ENCODE measurements around the gene NCAM1.

NCAM1 gene

GRCh38 chr11:112963368-112963955 is 2.2 kb downstream of the NCAM1 start:
- no peak overlapping the region for H3K4me3 ChIP-seq (ENCODE audit: insufficient read depth, low read length, poor library complexity, severe bottlenecking)
- H3K9ac ChIP-seq (ENCODE audit: low read length): no peak overlapping the region
- H2AFZ ChIP-seq (ENCODE audit: low read depth, low read length, severe bottlenecking): no peak overlapping the region
- no peak overlapping the region for H3K27ac ChIP-seq (ENCODE audit: low read depth, low read length)
- H4K20me1 ChIP-seq (ENCODE audit: low read depth, low read length): no peaks in the 10 kb centered on the region
- TF ChIP-seq CTCF (IDR thresholded peaks at IDR 0.05; ENCODE audit: insufficient read depth, low read length, poor library complexity, severe bottlenecking) (no peak), EZH2phosphoT487 (conservative IDR thresholded peaks at IDR 0.05; ENCODE audit: low read length) (no peak)
- H3K9me2 ChIP-seq (replicated peaks; ENCODE audit: insufficient read depth, low read length): no peaks in the 10 kb centered on the region
- H3K27me3 ChIP-seq (ENCODE audit: low read length): no peaks in the 10 kb centered on the region
- no peaks in the 10 kb centered on the region for H3F3A ChIP-seq (ENCODE audit: insufficient read depth)
- H3K36me3 ChIP-seq (ENCODE audit: low read length): no peaks in the 10 kb centered on the region
- no peaks in the 10 kb centered on the region for H3K79me2 ChIP-seq (ENCODE audit: insufficient read depth, low read length)
- H3K4me2 ChIP-seq (ENCODE audit: low read depth, low read length, poor library complexity, severe bottlenecking): no peak overlapping the region
- no peaks in the 10 kb centered on the region for H3K9me3 ChIP-seq (ENCODE audit: insufficient read depth, low read length)

GRCh38 chr11:112965656-112966055 is 4.4 kb downstream of the NCAM1 start:
- no peak overlapping the region for H3K27ac ChIP-seq (ENCODE audit: low read depth, low read length)
- H3K9me3 ChIP-seq (ENCODE audit: insufficient read depth, low read length): no peaks in the 10 kb centered on the region
- TF ChIP-seq EZH2phosphoT487 (conservative IDR thresholded peaks at IDR 0.05; ENCODE audit: low read length) (no peak), CTCF (IDR thresholded peaks at IDR 0.05; ENCODE audit: insufficient read depth, low read length, poor library complexity, severe bottlenecking) (no peak)
- H3K36me3 ChIP-seq (ENCODE audit: low read length): no peaks in the 10 kb centered on the region
- H3K4me2 ChIP-seq (ENCODE audit: low read depth, low read length, poor library complexity, severe bottlenecking): no peak overlapping the region
- no peak overlapping the region for H3K9ac ChIP-seq (ENCODE audit: low read length)
- no peaks in the 10 kb centered on the region for H4K20me1 ChIP-seq (ENCODE audit: low read depth, low read length)
- H3K27me3 ChIP-seq (ENCODE audit: low read length): no peaks in the 10 kb centered on the region
- H3K9me2 ChIP-seq (replicated peaks; ENCODE audit: insufficient read depth, low read length): no peaks in the 10 kb centered on the region
- H3K79me2 ChIP-seq (ENCODE audit: insufficient read depth, low read length): no peaks in the 10 kb centered on the region
- H2AFZ ChIP-seq (ENCODE audit: low read depth, low read length, severe bottlenecking): no peak overlapping the region
- H3K4me3 ChIP-seq (ENCODE audit: insufficient read depth, low read length, poor library complexity, severe bottlenecking): no peak overlapping the region
- no peaks in the 10 kb centered on the region for H3F3A ChIP-seq (ENCODE audit: insufficient read depth)

- Histone ChIP-seq H3K9ac (ENCODE audit: low read length) (no peak overlapping the region), H3K79me2 (ENCODE audit: insufficient read depth, low read length) (no peaks in the 10 kb centered on the region), H3K36me3 (ENCODE audit: low read length) (no peaks in the 10 kb centered on the region), H2AFZ (ENCODE audit: low read depth, low read length, severe bottlenecking) (no peak overlapping the region), H3K9me2 (replicated peaks; ENCODE audit: insufficient read depth, low read length) (no peaks in the 10 kb centered on the region), H3K9me3 (ENCODE audit: insufficient read depth, low read length) (no peaks in the 10 kb centered on the region), H3K27me3 (ENCODE audit: low read length) (no peaks in the 10 kb centered on the region), H3K4me3 (ENCODE audit: insufficient read depth, low read length, poor library complexity, severe bottlenecking) (no peak overlapping the region), H4K20me1 (ENCODE audit: low read depth, low read length) (no peaks in the 10 kb centered on the region), H3K4me2 (ENCODE audit: low read depth, low read length, poor library complexity, severe bottlenecking) (no peak overlapping the region), H3F3A (ENCODE audit: insufficient read depth) (no peaks in the 10 kb centered on the region), H3K27ac (ENCODE audit: low read depth, low read length) (no peak overlapping the region)
- TF ChIP-seq EZH2phosphoT487 (conservative IDR thresholded peaks at IDR 0.05; ENCODE audit: low read length) (no peak), CTCF (IDR thresholded peaks at IDR 0.05; ENCODE audit: insufficient read depth, low read length, poor library complexity, severe bottlenecking) (no peak)
Measured at GRCh38 chr11:112966561-112966960, 5.3 kb downstream of the NCAM1 start.

All from SU-DHL-6 (cell line).